Transverse colon (tissue), 4 donors: Measurements from ENCODE around the gene ATL2. TPM values are rescaled to one million over a fixed set of nuclear protein-coding genes. Genes with fewer than 3 reads are reported as not detected.
A peak's percentile ranks its signal among the peaks of the same experiment; 100 is the strongest.

Source experiments
- DNase-seq: peaks from one replicate; pipeline ENCODE4 v3.0.0-alpha.2; 2019
- H3K27ac ChIP-seq, 4 donors: fragments of 200-600 bp; sonication (generic); 2 replicates each; pipeline ENCODE4 v1.5.1; 2016 to 2018; ENCODE audit warnings: inconsistent platforms in 4 of 4
- H3K27me3 ChIP-seq: fragments of 200-600 bp; sonication (generic); 2 replicates; pipeline ENCODE4 v1.5.1; 2017; ENCODE audit warnings: inconsistent platforms
- H3K36me3 ChIP-seq, 4 donors: fragments of 200-600 bp; sonication (generic); 2 replicates each; pipeline ENCODE4 v1.5.1; 2017 to 2019; ENCODE audit warnings: inconsistent platforms in 4 of 4
- H3K4me1 ChIP-seq, 4 donors: fragments of 200-600 bp; sonication (generic); 2 replicates each; pipeline ENCODE4 v1.5.1; 2017 to 2020; ENCODE audit warnings: inconsistent platforms in 4 of 4
- H3K4me3 ChIP-seq, 4 donors: fragments of 200-600 bp; sonication (generic); 1 replicate in 1 of 4; 2 replicates in 3 of 4; pipeline versions ENCODE4 v1.5.1 to v1.6.1; 2017 to 2019; ENCODE audit warnings: inconsistent platforms in 4 of 4
- H3K9me3 ChIP-seq, 2 donors: fragments of 200-600 bp; sonication (generic); 2 replicates each; pipeline ENCODE4 v1.5.1; 2017 to 2019; ENCODE audit warnings: inconsistent platforms in 2 of 2
- CTCF ChIP-seq, 5 experiments: fragments of 200-600 bp in 3 of 5; fragments of 450-650 bp in 2 of 5; sonication (generic) in 3 of 5; IDR thresholded peaks; 1 replicate in 2 of 5; 2 replicates in 3 of 5; pipeline ENCODE4 v1.5.1; 2016 to 2017; ENCODE audit warnings: antibody characterized with exemption in 5 of 5, inconsistent platforms in 3 of 5, mild to moderate bottlenecking in 2 of 5, moderate library complexity in 1 of 5
- EP300 ChIP-seq: sonication (generic); formaldehyde crosslinking; IDR thresholded peaks from one replicate; pipeline ENCODE4 v1.6.1; 2017; ENCODE audit warnings: antibody characterized with exemption, low read depth
- POLR2A ChIP-seq: fragments of 450-650 bp; IDR thresholded peaks from one replicate; pipeline ENCODE4 v1.6.1; 2016; ENCODE audit warnings: antibody characterized with exemption, mild to moderate bottlenecking, moderate library complexity
- POLR2AphosphoS5 ChIP-seq, 3 donors: sonication (generic); formaldehyde crosslinking; IDR thresholded peaks; one replicate each; pipeline ENCODE4 v1.6.1; 2016; ENCODE audit warnings: antibody characterized with exemption in 3 of 3
- WGBS, 2 donors: methylation state at CpG; one replicate each; pipeline ENCODE4 v1.1.5; 2018; ENCODE audit warnings: low coverage in 1 of 2; 5-methylcytosine and 5-hydroxymethylcytosine counted together
- in situ Hi-C, 4 donors: fragments of 200-750 bp; cut with MboI; loops; one replicate each; pipeline versions ENCODE4 v1.15.0 to v1.15.1; 2017; ENCODE audit warnings: low sequenced_read_pairs in 3 of 4, low pct_ligation_motif_present in 1 of 4, low pct_unique_long_range_greater_than_20kb in 1 of 4
- intact Hi-C: fragments of 100-400 bp; cut with DNase I; formaldehyde crosslinking; loops from one replicate; pipeline ENCODE4 v1.15.1; 2023; ENCODE audit warnings: low total_unique reads
- total RNA-seq, 4 donors: library from RNA; depleted of rRNA; stranded (reverse); fragments of >200 nt; gene quantifications; one replicate each; pipeline ENCODE4 v1.1.0, GENCODE V29; 2016

The ATL2 gene
- total RNA-seq, result 100 to 1,000 TPM in 1 of 4 donors, 10 to 100 TPM in 3; 17.6 to 150 (median 69.1) TPM

GRCh38 chr2:38377050-38377828 is at the start of gene ATL2:
ATL2 (minus strand) TSS chr2:38377273; CDS start chr2:38377260, 13 bp downstream.
- peaks cover 6 to 40% (median 26%) of the 10 kb centered on the region in 4 donors for H3K4me1 ChIP-seq
- 1 to 3% methylated on average over 6 to 65 of the region's 73 CpGs for WGBS, 2 donors
- TF ChIP-seq POLR2AphosphoS5 (IDR thresholded peaks at IDR 0.05), result peak; percentile 92 to 95 (median 94)
- no peak for TF ChIP-seq CTCF (IDR thresholded peaks at IDR 0.05)
- no peak for TF ChIP-seq EP300
- peak; percentile 94 for TF ChIP-seq POLR2A
- peak; percentile 98 for DNase-seq
- H3K9me3 ChIP-seq, result no peaks in the 10 kb centered on the region
- H3K36me3 ChIP-seq, result no peaks in the 10 kb centered on the region
- in situ Hi-C loops, result no loop called here
- H3K27me3 ChIP-seq, result no peaks in the 10 kb centered on the region
- H3K4me3 ChIP-seq, result peak within 1 kb of the TSS; percentile 74 to 94 (median 89)
- H3K27ac ChIP-seq, result peak within 1 kb of the TSS; percentile 98 to 99 (median 98)
- intact Hi-C loops, result loop anchor here (2.0 to 10.0 kb wide), 3 partner anchors 55 to 138 kb away; no protein-coding TSS in a partner anchor

GRCh38 chr2:38423763-38424162 is 46.7 kb upstream of the ATL2 start:
- no peak for DNase-seq
- in situ Hi-C loops (no loop called here), intact Hi-C loops (no loop called here)
- Histone ChIP-seq H3K27me3 (no peaks in the 10 kb centered on the region), H3K4me1 (no peaks in the 10 kb centered on the region), H3K36me3 (no peaks in the 10 kb centered on the region), H3K4me3 (no peak overlapping the region), H3K9me3 (no peaks in the 10 kb centered on the region), H3K27ac (no peak overlapping the region)
- 85 to 87% methylated on average over 3 of the region's 3 CpGs for WGBS, 2 donors
- TF ChIP-seq POLR2AphosphoS5 (IDR thresholded peaks at IDR 0.05) (no peak), CTCF (IDR thresholded peaks at IDR 0.05) (no peak), EP300 (no peak), POLR2A (no peak)

- no peak overlapping the region for H3K4me3 ChIP-seq
- no peaks in the 10 kb centered on the region for H3K27me3 ChIP-seq
- TF ChIP-seq POLR2AphosphoS5 (IDR thresholded peaks at IDR 0.05) (no peak), EP300 (no peak), POLR2A (no peak), CTCF (IDR thresholded peaks at IDR 0.05) (no peak)
- no peaks in the 10 kb centered on the region for H3K36me3 ChIP-seq
- no peak for DNase-seq
- no peaks in the 10 kb centered on the region for H3K9me3 ChIP-seq
- intact Hi-C loops, result no loop called here
- no peak overlapping the region for H3K27ac ChIP-seq
- in situ Hi-C loops, result no loop called here
- WGBS, 2 donors, result 81 to 87% methylated on average over 8 to 11 of the region's 11 CpGs
- H3K4me1 ChIP-seq, result peaks cover 0 to 11% (median 3%) of the 10 kb centered on the region in 4 donors
Measured at GRCh38 chr2:38421274-38422056, 44.4 kb upstream of the ATL2 start.

GRCh38 chr2:38419499-38419898 is 42.4 kb upstream of the ATL2 start:
- no peak overlapping the region for H3K27ac ChIP-seq
- no peak for DNase-seq
- TF ChIP-seq POLR2AphosphoS5 (IDR thresholded peaks at IDR 0.05), result no peak
- no peak for TF ChIP-seq EP300
- TF ChIP-seq POLR2A, result no peak
- no peak for TF ChIP-seq CTCF (IDR thresholded peaks at IDR 0.05)
- H3K4me3 ChIP-seq, result no peak overlapping the region
- H3K36me3 ChIP-seq, result no peaks in the 10 kb centered on the region
- peaks cover 0 to 11% (median 3%) of the 10 kb centered on the region in 4 donors for H3K4me1 ChIP-seq
- 57 to 64% methylated on average over 5 of the region's 5 CpGs for WGBS, 2 donors
- no peaks in the 10 kb centered on the region for H3K9me3 ChIP-seq
- intact Hi-C loops (no loop called here), in situ Hi-C loops (no loop called here)
- H3K27me3 ChIP-seq, result no peaks in the 10 kb centered on the region
